NCI-H2107 (cell line): ENCODE data around the gene VENTX.

Source experiments
- DNase-seq: peaks from one replicate; lab custom pipeline; 2025; lab: John Stamatoyannopoulos, UW

Gene VENTX

GRCh38 chr10:133271521-133272300 lies 34.1 kb downstream of the VENTX start:
- no peak for DNase-seq

- DNase-seq: no peak
Measured at GRCh38 chr10:133272301-133272963, 34.8 kb downstream of the VENTX start.

- no peak for DNase-seq
Measured at GRCh38 chr10:133272964-133273420, 35.3 kb downstream of the VENTX start.

- no peak for DNase-seq
Measured at GRCh38 chr10:133273534-133274143, 36.0 kb downstream of the VENTX start.

- no peak for DNase-seq
Measured at GRCh38 chr10:133274751-133275683, 37.4 kb downstream of the VENTX start.

GRCh38 chr10:133275684-133276092 lies 38.0 kb downstream of the VENTX start:
- DNase-seq: no peak

- no peak for DNase-seq
Measured at GRCh38 chr10:133276100-133276434, 38.4 kb downstream of the VENTX start.

GRCh38 chr10:133276435-133277201 lies 39.0 kb downstream of the VENTX start, which contains the start of gene ADAM8:
Gene ADAM8 (minus strand): TSS chr10:133276868. CDS start chr10:133276817, 51 bp downstream.
- DNase-seq: no peak

- no peak for DNase-seq
Measured at GRCh38 chr10:133277277-133277992, 39.8 kb downstream of the VENTX start.

GRCh38 chr10:133277993-133278576 lies 40.4 kb downstream of the VENTX start:
- DNase-seq: no peak

GRCh38 chr10:133278577-133279265 lies 41.1 kb downstream of the VENTX start:
- no peak for DNase-seq

- no peak for DNase-seq
Measured at GRCh38 chr10:133279326-133280226, 41.9 kb downstream of the VENTX start.

- no peak for DNase-seq
Measured at GRCh38 chr10:133280391-133281059, 42.9 kb downstream of the VENTX start.

- no peak for DNase-seq
Measured at GRCh38 chr10:133281084-133281483, 43.4 kb downstream of the VENTX start.

- DNase-seq: no peak
Measured at GRCh38 chr10:133281628-133282372, 44.1 kb downstream of the VENTX start.

GRCh38 chr10:133282846-133283390 lies 45.3 kb downstream of the VENTX start:
- DNase-seq: no peak

GRCh38 chr10:133283931-133284330 lies 46.3 kb downstream of the VENTX start:
- no peak for DNase-seq
